Measurements from ENCODE around the gene NR6A1. TPM values are rescaled to one million over a fixed set of nuclear protein-coding genes. Genes with fewer than 3 reads are reported as not detected.
A peak's percentile ranks its signal among the peaks of the same experiment; 100 is the strongest.

Gene NR6A1
- under 1 TPM; 0.19 to 0.50 TPM for total RNA-seq

DNA sequence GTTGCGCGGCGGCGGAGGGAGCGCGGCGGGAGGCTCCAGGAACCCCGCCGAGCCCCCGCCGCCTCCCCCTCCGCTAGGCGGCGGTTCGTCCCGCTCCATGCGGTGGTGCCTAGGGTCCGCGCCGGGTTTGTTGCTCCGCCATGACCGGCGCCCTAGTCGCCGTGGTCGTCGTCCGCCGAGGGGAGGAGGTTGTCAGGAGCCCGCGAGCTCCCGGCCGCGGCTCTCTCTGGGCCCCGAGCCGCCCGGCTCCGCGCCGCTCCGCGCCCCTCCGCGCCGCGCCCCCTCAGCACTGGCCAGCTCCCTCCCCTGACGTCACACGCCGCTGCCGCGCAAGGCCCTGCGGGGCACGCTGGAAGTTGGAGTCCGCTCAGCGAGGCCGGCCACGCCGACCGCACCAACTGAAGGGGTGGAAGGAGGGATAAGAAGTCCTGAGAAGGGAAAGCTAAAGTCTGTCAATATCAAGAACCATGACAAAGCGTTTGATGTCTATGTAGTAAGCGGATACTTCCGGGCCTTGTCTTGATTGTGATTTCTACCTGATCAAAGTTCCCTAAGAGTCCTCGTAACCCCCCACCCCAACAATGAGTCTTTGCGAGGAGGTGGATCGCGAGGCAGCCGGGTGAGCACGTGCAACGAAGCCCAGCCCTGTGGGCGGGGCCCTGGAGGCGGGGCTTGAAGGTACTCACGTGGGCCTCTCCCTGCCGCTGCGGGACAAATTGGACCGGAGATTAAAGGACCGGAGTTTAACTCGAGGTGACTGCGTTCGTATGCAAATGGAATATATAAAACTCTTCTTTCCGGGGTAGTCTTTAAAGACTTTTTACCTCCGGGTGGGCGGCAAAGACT lies at the start of gene NR6A1:
Gene NR6A1 (minus strand): TSS at position 291 of the 846 bp plus-strand sequence.

DNA sequence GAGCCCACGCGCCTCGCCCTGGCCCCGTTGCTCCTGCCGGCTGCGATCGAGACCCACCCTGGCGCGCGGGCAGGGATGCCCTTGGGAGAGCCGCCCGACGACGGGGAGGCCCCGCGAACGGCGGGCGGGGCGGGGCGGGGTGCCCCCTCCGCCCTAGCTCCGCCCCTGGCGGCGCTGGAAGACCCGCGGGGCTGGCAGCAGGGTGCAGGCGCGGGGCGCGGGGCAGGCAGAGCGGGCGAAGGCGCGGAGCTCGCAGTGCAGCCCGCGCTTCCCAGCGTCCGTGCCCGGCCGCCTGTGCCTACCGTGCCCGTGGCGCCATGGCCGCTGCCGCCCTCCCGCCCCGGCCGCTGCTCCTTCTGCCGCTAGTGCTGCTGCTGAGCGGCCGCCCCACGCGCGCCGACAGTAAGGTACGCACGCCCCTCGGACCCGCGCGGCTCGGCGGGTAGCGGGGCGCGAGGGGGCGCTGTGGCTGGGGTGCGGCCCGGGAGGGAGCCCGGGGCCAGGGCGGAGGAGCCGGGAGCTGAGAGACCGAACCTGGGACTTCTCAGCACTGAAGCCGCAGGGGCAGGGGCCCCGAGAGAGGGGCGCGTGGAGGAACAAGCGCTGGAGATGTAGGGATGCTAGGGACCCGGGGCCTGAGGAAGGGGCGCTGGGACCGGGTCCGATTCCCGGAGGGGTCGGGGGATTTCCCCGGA lies 6.0 kb upstream of the NR6A1 start, which contains the start of gene OLFML2A:
Gene OLFML2A (plus strand): TSS at position 180 of the 695 bp plus-strand sequence. CDS start 138 bp downstream, at position 318.

DNA sequence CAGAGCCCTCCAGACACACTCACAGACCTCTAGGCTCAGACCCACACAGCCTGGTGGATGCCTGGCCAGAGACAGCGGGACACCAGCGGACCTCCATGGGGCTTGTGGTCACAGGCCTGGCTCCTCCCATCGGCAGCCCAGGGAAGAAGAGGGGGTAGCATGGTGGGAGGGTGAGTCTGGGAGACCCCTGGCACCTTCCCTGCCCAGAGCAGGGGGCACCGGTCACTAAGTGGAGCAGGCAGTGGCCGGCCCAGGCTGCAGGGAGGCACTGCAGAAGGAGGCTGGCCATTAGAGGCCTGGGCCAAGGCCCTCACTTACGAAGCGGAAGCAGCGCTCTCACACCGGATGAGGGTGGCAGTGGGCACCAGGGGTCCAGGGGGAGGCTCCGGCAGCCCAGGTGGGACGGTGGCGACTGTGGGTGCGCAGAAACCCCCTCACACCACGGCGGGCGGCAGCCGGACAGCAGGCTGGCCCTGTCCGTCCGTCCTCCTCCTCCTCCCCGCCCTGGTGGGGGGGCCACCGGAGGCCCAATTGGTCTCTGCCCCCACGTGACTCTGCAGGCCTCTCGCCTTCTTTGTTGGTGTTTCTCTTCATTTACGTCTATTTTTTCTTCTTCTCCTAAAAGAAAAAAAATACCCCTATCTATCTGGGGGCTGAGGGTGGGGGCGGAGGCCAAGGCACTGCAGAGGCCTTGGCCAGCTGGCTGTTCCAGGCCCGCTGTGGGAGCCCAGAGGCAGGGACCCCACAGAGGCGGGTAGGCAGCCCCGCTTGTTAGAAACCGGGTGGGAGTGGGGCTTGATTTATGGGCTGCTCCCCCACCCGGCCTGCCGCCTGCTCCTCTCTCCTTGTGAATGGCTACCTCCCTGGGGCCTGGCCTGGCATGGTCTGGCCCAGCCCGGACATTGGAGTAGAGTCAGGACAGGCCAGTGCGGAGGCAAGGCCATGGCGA lies 263.9 kb downstream of the NR6A1 start, which contains the start of gene NR5A1:
Gene NR5A1 (minus strand): TSS at position 469 of the 949 bp plus-strand sequence. CDS start 4,004 bp downstream, outside the sequence.

Small RNA genes within 50 kb of the gene (microRNA-seq; reads per million reads assigned to microRNA genes)
- gene MIR181A2 (ENCODE audit: borderline microRNAs expressed, borderline replicate concordance) (15.8 reads per million, percentile 49 among the genes with 10 or more reads in this experiment), gene MIR181B2 (ENCODE audit: borderline microRNAs expressed, borderline replicate concordance) (850 reads per million, percentile 88 among the genes with 10 or more reads in this experiment)

Other genes with a start within 250 kb of the NR6A1 start
- gene OLFML2A, start 5.8 kb upstream of the NR6A1 start, total RNA-seq: not detected
- not detected for gene WDR38, start 82.1 kb upstream of the NR6A1 start, total RNA-seq
- 1,000 to 10,000 TPM; 1,539 to 1,574 TPM for gene RPL35, start 90.6 kb upstream of the NR6A1 start, total RNA-seq
- 10 to 100 TPM; 59.5 TPM for gene ARPC5L, start 90.8 kb upstream of the NR6A1 start, total RNA-seq
- 10 to 100 TPM; 16.9 to 17.4 TPM for gene GOLGA1, start 169.8 kb upstream of the NR6A1 start, total RNA-seq